Activated gamma-delta T cell (primary cell): ENCODE data around the gene PRDM16.

Experiments
- DNase-seq: peaks from one replicate; lab custom pipeline; 2025; lab: John Stamatoyannopoulos, UW

Gene PRDM16

GRCh38 chr1:3463408-3463863 is 394.4 kb downstream of the PRDM16 start:
- DNase-seq = no peak

DNA sequence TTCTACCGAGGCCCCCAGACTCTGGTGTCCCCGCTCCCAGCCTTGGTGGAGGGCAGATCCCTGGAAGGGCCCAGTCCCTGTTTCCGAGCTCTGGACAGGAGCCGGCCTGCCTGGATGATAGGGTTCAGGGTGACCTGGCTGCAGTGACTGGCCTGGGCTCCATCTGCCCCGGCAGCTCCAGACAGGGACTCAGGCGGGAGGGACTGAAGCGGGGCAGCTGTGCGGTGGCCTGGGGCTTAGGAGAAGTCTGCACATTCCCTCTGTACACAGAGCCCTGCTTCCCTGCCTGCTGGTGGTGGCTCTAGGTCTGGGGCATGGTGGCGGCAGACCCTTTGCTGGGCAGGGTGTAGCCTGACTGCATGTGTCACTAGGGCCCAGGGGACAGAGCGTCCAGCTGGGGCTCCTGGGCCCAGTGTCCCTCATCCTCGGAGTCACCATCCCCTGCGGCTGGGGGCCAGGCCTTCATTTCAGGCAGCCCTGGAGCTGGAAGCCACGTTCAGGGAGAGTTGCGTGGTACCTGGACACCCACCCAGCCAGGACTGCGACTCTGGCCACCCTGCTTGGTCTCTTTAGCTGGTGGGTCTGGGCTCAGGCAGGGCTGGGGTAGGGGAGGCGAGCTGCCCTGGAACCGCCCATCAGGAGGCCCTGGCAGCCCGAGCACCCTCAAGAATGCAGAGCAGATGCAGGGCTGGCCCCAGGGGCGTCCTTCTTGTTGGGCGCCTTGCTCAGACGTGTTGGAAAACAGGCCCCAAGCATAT is 395.1 kb downstream of the PRDM16 start:
- DNase-seq = no peak

DNA sequence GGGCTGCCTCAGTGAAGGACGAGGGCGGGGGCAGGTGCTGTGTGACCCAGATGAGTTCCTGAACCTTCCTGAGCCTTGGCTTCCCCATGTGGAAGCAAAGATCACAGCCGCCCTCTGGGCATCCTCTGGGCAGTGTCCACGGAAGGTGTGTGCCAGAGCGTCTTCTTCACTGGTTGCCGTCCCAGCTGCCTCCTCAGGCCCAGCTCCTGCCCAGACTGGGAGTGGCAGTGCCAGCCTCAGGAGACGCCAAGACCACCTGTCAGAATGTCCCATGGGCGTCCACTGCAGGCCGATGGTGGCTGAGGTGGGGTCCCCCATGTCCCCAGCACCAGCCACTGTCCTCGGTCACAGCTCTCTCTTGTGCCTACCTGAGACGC is 395.6 kb downstream of the PRDM16 start:
- no peak for DNase-seq

GRCh38 chr1:3465091-3465934 is 396.3 kb downstream of the PRDM16 start:
- no peak for DNase-seq

GRCh38 chr1:3465935-3466321 is 396.9 kb downstream of the PRDM16 start:
- DNase-seq = no peak

DNA sequence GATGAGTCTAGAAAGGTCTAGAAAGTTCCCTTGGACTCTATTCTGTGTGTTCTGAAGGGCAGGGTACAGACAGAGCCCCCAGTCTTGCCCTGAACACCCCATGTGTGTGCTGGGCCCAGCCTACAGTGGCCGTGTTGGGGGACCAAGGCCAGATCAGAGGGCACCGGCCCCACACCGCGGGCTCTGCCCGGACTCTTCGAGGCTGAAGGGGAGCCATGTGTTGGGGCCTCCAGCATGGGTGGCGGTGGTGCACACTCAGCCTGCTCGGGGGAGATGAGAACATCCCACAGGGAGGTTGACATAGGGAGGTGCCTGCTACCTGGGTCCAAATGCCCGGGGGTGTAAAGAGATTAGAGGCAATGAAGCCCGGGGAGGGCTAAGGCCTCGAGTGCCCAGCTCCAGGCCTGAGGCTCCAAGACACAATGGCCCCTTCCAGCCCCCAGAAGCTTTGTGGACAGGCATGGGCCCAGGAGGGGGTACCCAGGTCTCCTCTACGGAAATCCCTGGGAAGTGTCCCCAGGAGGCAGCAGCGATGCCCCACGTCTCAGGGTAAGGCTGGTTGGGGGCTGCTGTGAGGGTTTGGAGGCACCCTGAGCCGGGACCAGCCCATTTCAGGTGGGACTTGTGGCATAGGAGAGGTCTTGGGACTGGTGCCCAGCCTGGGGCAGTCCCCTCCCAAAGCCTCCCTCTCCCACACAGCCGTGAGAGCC is 397.5 kb downstream of the PRDM16 start:
- no peak for DNase-seq

- no peak for DNase-seq
These were observed 398.4 kb downstream of the PRDM16 start for GRCh38 chr1:3467096-3468036.

DNA sequence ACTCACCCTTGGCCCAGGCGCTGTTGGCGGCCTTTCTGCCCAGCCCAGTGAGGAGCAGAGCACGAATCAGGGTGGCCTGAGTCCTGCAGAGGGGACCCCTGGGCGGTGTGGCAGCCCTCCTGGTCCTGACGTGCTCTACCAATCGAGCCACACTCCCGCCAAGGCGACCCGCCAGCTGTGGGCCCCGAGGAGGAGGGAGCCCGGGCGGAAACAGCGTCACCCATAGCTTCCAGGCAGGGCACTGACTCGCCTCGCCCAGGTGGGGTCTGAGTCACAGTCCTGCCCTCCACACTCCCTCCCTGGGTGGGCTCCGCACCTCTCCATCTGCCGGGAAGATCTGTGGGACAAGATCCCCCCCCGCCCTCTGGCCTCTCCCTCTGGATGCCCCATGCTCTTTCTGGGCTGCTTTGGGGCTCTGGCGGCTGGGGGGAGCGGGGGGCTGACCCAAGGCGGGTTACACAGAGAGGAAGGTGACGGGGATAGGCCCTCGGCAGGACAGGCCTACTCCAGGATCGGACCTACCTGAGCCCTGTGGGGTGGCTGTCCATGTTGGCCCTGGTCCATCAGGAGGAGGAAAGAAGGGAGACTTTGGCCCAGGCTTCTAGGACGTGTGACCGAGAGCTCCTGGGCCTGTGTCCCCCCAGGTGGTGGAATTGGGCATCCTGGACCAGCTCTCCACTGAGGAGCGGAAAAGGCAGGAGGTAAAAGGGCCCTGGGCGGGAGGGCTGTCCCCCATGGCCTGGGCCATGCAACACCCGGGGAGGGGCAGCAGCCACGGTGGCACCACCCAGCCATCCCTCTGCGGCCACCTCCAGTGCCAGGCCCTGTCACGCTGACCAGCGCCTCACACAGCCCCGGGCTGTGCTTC is 399.5 kb downstream of the PRDM16 start:
- no peak for DNase-seq

- DNase-seq = no peak
These were observed 400.3 kb downstream of the PRDM16 start for GRCh38 chr1:3469104-3469848.

- no peak for DNase-seq
These were observed 401.0 kb downstream of the PRDM16 start for GRCh38 chr1:3469849-3470649.

GRCh38 chr1:3470650-3471355 is 401.8 kb downstream of the PRDM16 start:
- no peak for DNase-seq

GRCh38 chr1:3471356-3472087 is 402.5 kb downstream of the PRDM16 start:
- DNase-seq = no peak

GRCh38 chr1:3472088-3472850 is 403.3 kb downstream of the PRDM16 start:
- DNase-seq = no peak

DNA sequence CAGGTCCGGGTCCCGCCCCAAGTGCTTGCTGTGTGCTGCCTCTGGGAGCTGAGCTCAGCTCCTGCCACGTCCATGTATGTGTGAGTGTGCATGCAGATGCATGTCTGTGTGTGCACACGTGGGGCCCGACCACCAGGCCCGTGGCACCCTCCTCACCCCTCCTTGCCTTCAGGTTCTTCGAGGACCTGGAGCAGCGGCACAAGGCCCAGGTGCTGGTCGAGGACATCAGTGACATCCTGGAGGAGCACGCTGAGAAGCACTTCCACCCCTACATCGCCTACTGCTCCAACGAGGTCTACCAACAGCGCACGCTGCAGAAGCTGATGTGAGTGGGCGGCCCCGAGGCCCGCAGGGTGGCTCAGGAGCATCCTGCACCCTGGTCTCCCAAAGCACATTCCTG is 403.9 kb downstream of the PRDM16 start:
- no peak for DNase-seq

DNA sequence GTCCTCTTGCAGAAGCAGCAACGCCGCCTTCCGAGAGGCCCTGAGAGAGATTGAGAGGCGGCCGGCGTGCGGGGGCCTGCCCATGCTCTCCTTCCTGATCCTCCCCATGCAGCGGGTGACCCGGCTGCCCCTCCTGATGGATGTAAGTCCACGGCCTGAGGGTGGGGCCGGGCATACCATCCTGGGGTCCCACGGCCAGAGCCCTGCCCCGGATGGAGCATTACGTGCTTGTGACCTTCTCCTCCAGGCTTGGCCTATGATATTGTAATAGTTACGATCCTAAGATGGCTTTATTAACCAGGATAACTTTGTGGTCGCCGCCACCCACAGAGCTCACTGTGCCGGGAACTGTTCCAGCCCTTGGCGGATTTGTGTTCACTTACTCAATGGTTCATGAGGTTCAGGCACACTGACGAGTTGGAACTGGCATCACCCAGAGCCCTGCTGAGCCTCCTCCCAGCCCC is 404.4 kb downstream of the PRDM16 start:
- DNase-seq = no peak

DNA sequence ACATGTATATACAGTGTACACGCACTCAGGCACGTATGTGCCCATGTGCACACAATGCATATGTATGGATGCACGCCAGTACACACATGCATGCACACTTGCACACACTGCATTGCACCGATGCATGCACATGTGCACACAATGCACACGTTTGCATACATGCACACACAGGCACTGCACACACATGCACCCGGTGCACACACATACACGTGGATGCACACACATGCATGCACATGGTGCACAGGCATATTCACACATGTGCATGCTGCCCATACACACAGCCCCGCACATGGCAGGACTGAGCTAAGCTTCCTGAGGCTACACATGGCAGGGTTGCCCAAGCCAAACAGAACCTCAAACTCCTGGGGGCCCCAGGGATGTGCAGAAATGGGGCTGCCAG is 405.0 kb downstream of the PRDM16 start:
- no peak for DNase-seq

GRCh38 chr1:3474421-3474820 is 405.4 kb downstream of the PRDM16 start:
- no peak for DNase-seq
